Ishikawa (cell line): ENCODE results near the gene ACSL3.

Experiments used
- CEBPB ChIP-seq: IDR thresholded peaks from 2 replicates; pipeline ENCODE4 v1.6.1; 2012
- CREB1 ChIP-seq: IDR thresholded peaks from 2 replicates; pipeline ENCODE4 v1.6.1; 2012; ENCODE audit warnings: low read depth
- EGR1 ChIP-seq: IDR thresholded peaks from 2 replicates; pipeline ENCODE4 v1.6.1; 2012
- EP300 ChIP-seq: IDR thresholded peaks from 2 replicates; pipeline ENCODE4 v1.6.1; 2012; ENCODE audit warnings: borderline replicate concordance
- FOXM1 ChIP-seq: IDR thresholded peaks from 2 replicates; pipeline ENCODE4 v1.6.1; 2012; ENCODE audit warnings: low read depth, borderline replicate concordance
- MAX ChIP-seq: IDR thresholded peaks from 2 replicates; pipeline ENCODE4 v1.6.1; 2012
- NFIC ChIP-seq: IDR thresholded peaks from 2 replicates; pipeline ENCODE4 v1.6.1; 2012
- RAD21 ChIP-seq: IDR thresholded peaks from 2 replicates; pipeline ENCODE4 v1.6.1; 2012; ENCODE audit warnings: low read depth
- TAF1 ChIP-seq: IDR thresholded peaks from 2 replicates; pipeline ENCODE4 v1.6.1; 2012; ENCODE audit warnings: low read depth, mild to moderate bottlenecking
- TCF12 ChIP-seq: IDR thresholded peaks from 2 replicates; pipeline ENCODE4 v1.6.1; 2012; ENCODE audit warnings: low read depth
- TEAD4 ChIP-seq: IDR thresholded peaks from 2 replicates; pipeline ENCODE4 v1.6.1; 2012
- USF1 ChIP-seq: IDR thresholded peaks from 2 replicates; pipeline ENCODE4 v1.6.1; 2012
- YY1 ChIP-seq: IDR thresholded peaks from 2 replicates; pipeline ENCODE4 v1.6.1; 2012; ENCODE audit warnings: low read depth
- ZBTB7A ChIP-seq: IDR thresholded peaks from 2 replicates; pipeline ENCODE4 v1.6.1; 2012; ENCODE audit warnings: low read depth
- TF ChIP-seq, protein P1 (sequence below): IDR thresholded peaks from 2 replicates; pipeline ENCODE4 v1.6.1; 2012; ENCODE audit warnings: low read depth, mild to moderate bottlenecking

Gene ACSL3

DNA sequence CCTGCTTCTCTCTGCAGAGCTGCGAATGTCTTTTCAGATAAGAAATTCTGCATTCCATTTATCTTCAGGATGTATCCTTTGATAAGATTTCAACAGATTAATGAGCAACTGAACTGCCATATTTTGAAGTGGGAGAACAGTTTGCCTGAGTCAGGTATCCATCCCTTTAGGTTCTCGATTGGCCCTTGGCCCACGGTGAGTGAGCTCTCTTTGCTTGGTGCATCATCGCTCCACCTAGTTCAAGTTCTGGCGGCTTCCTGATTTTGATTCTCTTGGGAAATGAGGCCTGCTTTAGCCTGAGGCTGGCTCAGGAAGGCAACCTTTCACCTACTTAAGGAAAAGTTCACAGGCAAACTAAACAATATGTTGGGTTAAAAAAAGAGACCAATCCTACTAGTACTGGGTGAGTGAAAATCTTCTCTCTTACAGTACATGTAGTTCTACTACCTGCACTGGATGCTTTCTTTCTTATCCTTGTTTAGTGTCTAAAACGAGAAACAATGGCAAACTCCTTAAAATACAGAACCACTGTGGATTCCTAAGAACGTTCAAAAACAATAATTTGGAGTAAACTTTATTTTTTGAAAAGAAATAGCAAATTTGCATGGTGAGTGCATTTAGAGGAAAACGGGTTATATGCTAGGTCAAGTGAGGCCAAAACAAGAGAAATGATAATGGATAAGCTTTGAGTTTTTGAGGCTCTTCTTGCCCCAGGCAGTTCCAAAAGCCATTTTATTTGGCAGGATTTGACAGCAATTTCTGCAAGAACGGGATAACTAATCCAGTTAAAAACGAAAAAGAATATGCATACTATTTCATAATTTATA is 837 bp upstream of the ACSL3 start:
- TF ChIP-seq CEBPB (no peak), NFIC (no peak), EP300 (no peak), TCF12 (no peak), EGR1 (no peak), TAF1 (no peak), CREB1 (no peak), ZBTB7A (no peak), MAX (no peak), FOXM1 (no peak), YY1 (no peak), USF1 (no peak), RAD21 (no peak), TEAD4 (no peak)
- TF ChIP-seq, protein P1, sequence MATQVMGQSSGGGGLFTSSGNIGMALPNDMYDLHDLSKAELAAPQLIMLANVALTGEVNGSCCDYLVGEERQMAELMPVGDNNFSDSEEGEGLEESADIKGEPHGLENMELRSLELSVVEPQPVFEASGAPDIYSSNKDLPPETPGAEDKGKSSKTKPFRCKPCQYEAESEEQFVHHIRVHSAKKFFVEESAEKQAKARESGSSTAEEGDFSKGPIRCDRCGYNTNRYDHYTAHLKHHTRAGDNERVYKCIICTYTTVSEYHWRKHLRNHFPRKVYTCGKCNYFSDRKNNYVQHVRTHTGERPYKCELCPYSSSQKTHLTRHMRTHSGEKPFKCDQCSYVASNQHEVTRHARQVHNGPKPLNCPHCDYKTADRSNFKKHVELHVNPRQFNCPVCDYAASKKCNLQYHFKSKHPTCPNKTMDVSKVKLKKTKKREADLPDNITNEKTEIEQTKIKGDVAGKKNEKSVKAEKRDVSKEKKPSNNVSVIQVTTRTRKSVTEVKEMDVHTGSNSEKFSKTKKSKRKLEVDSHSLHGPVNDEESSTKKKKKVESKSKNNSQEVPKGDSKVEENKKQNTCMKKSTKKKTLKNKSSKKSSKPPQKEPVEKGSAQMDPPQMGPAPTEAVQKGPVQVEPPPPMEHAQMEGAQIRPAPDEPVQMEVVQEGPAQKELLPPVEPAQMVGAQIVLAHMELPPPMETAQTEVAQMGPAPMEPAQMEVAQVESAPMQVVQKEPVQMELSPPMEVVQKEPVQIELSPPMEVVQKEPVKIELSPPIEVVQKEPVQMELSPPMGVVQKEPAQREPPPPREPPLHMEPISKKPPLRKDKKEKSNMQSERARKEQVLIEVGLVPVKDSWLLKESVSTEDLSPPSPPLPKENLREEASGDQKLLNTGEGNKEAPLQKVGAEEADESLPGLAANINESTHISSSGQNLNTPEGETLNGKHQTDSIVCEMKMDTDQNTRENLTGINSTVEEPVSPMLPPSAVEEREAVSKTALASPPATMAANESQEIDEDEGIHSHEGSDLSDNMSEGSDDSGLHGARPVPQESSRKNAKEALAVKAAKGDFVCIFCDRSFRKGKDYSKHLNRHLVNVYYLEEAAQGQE, result no peak

- TF ChIP-seq NFIC, result no peak
- no peak for TF ChIP-seq EP300
- TF ChIP-seq YY1, result no peak
- TF ChIP-seq TAF1, result no peak
Observed at GRCh38 chr2:222861411-222862105, 722 bp downstream of the ACSL3 start.

- TF ChIP-seq TEAD4, result no peak
- no peak for TF ChIP-seq EGR1
- no peak for TF ChIP-seq TAF1
- TF ChIP-seq YY1, result no peak
- no peak for TF ChIP-seq FOXM1
- TF ChIP-seq, protein P1, result no peak
- TF ChIP-seq ZBTB7A, result no peak
- TF ChIP-seq EP300, result no peak
- TF ChIP-seq NFIC, result no peak
- TF ChIP-seq RAD21, result no peak
- TF ChIP-seq TCF12, result no peak
- TF ChIP-seq CREB1, result no peak
- TF ChIP-seq USF1, result no peak
Observed at GRCh38 chr2:222862106-222862908, 1.5 kb downstream of the ACSL3 start.

GRCh38 chr2:222862909-222863544 is 2.2 kb downstream of the ACSL3 start:
- no peak for TF ChIP-seq ZBTB7A
- TF ChIP-seq FOXM1, result no peak

DNA sequence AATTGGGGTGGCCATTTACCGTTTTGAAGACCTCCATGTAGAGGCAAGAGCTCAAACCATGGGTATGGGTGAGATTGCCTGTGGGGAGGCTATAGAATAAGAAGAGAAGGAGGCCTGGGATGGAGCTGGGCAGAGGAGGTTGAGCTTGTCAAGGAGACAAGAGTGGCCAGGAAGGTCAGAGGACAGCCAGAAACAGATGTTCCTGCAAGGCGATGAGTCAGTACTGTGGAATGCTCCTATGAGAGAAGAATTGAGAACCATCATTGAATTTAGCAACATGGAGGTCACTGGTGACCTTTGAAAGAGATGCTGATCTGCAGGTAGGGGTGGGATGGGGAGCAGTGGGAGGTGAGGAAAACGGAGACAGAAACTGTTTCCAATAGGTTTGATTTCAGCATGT is 3.5 kb downstream of the ACSL3 start:
- TF ChIP-seq MAX, result no peak
